GM23248 (cell line): ENCODE results near the gene ZNF3. TPM values are rescaled to one million over a fixed set of nuclear protein-coding genes. Genes with fewer than 3 reads are reported as not detected.

ENCODE experiments used
- DNase-seq: peaks from one replicate; pipeline ENCODE4 v3.0.0-alpha.2; 2015
- H2AFZ ChIP-seq: fragments of 200-600 bp; sonication (generic); 2 replicates; pipeline ENCODE4 v1.6.1; 2016; ENCODE audit warnings: antibody characterized with exemption
- H3F3A ChIP-seq: fragments of 200-600 bp; sonication (generic); 2 replicates; pipeline ENCODE4 v1.6.1; 2016; ENCODE audit warnings: mild to moderate bottlenecking, antibody characterized with exemption, mixed run types; ENCODE audit not compliant: insufficient read depth
- H3K27ac ChIP-seq: fragments of 200-600 bp; sonication (generic); 2 replicates; pipeline ENCODE4 v1.5.1; 2016; ENCODE audit warnings: mild to moderate bottlenecking
- H3K27me3 ChIP-seq: fragments of 200-600 bp; sonication (generic); replicated peaks from 2 replicates; pipeline ENCODE4 v1.6.1; 2016; ENCODE audit warnings: mild to moderate bottlenecking; ENCODE audit not compliant: insufficient read depth
- H3K36me3 ChIP-seq: fragments of 200-600 bp; sonication (generic); 2 replicates; pipeline ENCODE4 v1.6.1; 2016; ENCODE audit warnings: low read depth, mild to moderate bottlenecking
- H3K4me1 ChIP-seq: fragments of 200-600 bp; sonication (generic); 2 replicates; pipeline ENCODE4 v1.6.1; 2016; ENCODE audit warnings: mild to moderate bottlenecking; ENCODE audit not compliant: insufficient read depth
- H3K4me2 ChIP-seq: fragments of 200-600 bp; sonication (generic); one replicate; pipeline ENCODE4 v1.6.1; 2016; ENCODE audit warnings: mild to moderate bottlenecking; ENCODE audit not compliant: unreplicated experiment
- H3K4me3 ChIP-seq: fragments of 200-600 bp; sonication (generic); 2 replicates; pipeline ENCODE4 v1.5.1; 2016; ENCODE audit warnings: mild to moderate bottlenecking
- H3K79me2 ChIP-seq: fragments of 200-600 bp; sonication (generic); 2 replicates; pipeline ENCODE4 v1.6.1; 2016; ENCODE audit warnings: mild to moderate bottlenecking; ENCODE audit not compliant: insufficient read depth
- H3K9ac ChIP-seq: fragments of 200-600 bp; sonication (generic); 2 replicates; pipeline ENCODE4 v1.6.1; 2016; ENCODE audit warnings: mild to moderate bottlenecking
- H3K9me2 ChIP-seq: fragments of 200-600 bp; sonication (generic); 2 replicates; pipeline ENCODE4 v1.6.1; 2016; ENCODE audit warnings: mixed run types, mild to moderate bottlenecking, moderate library complexity; ENCODE audit not compliant: insufficient read depth
- H3K9me3 ChIP-seq: fragments of 200-600 bp; sonication (generic); one replicate; pipeline ENCODE4 v1.6.1; 2017; ENCODE audit warnings: low read depth
- H4K20me1 ChIP-seq: fragments of 200-600 bp; sonication (generic); 2 replicates; pipeline ENCODE4 v1.6.0; 2016; ENCODE audit not compliant: insufficient read depth
- EZH2 ChIP-seq: fragments of 200-600 bp; sonication (generic); IDR thresholded peaks from 2 replicates; pipeline ENCODE4 v1.6.1; 2018; ENCODE audit warnings: antibody characterized with exemption, mild to moderate bottlenecking; ENCODE audit not compliant: insufficient read depth, poor library complexity, severe bottlenecking
- EZH2phosphoT487 ChIP-seq: fragments of 200-600 bp; sonication (generic); IDR thresholded peaks from 2 replicates; pipeline ENCODE4 v1.6.1; 2018; ENCODE audit warnings: antibody characterized with exemption, moderate library complexity, mild to moderate bottlenecking, low read depth; ENCODE audit not compliant: insufficient read depth
- WGBS, 2 experiments: methylation state at CpG; one replicate each; pipeline ENCODE4 v1.1.6; 2015 to 2017; ENCODE audit warnings: low lambda C conversion rate in 2 of 2, low coverage in 1 of 2; ENCODE audit errors: missing lambda C conversion rate in 2 of 2; 5-methylcytosine and 5-hydroxymethylcytosine counted together
- in situ Hi-C: fragments of 300-500 bp; cut with MboI; formaldehyde crosslinking; loops from 2 replicates; pipeline ENCODE4 v1.15.0; 2020
- polyA plus RNA-seq: library from polyadenylated mRNA; unstranded; fragments of >200 nt; fragmentation: Nextera tagmentation; extraction: Ambion mirVana; gene quantifications from 2 replicates; pipeline ENCODE4 v1.2.1, GENCODE V29; 2016
- total RNA-seq: library from RNA; depleted of rRNA; stranded (reverse); fragments of >200 nt; shearing (Covaris generic); gene quantifications from 2 replicates; pipeline ENCODE4 v1.2.3, GENCODE V29; 2014

The ZNF3 gene
- total and polyA plus RNA-seq, 2 experiments from 2014 or later, result 13.3 to 13.8 TPM

GRCh38 chr7:100088621-100089457, 7.3 kb upstream of the ZNF3 start, which contains the start of gene COPS6:
COPS6 (plus strand) TSS chr7:100088969; CDS start chr7:100088991, 22 bp downstream.
- H3K4me1 ChIP-seq, result peaks cover 40% of the 10 kb centered on the region
- peaks cover 70% of the 10 kb centered on the region for H3F3A ChIP-seq
- H3K9me2 ChIP-seq, result no peaks in the 10 kb centered on the region
- peak within 1 kb of the TSS; percentile 78 for H3K4me3 ChIP-seq
- in situ Hi-C loops, result no loop called here
- peak within 1 kb of the TSS; percentile 94 for H3K27ac ChIP-seq
- TF ChIP-seq EZH2, result no peak
- TF ChIP-seq EZH2phosphoT487, result no peak
- peak within 1 kb of the TSS; percentile 83 for H3K9ac ChIP-seq
- peak within 1 kb of the TSS; percentile 85 for H3K4me2 ChIP-seq
- DNase-seq, result peak; percentile 86
- peaks cover 16% of the 10 kb centered on the region; the same call in 1 of the 2 replicates for H3K36me3 ChIP-seq
- peaks cover 45% of the 10 kb centered on the region for H3K79me2 ChIP-seq
- H2AFZ ChIP-seq, result peak within 1 kb of the TSS; percentile 89
- H3K27me3 ChIP-seq, result no peaks in the 10 kb centered on the region
- no peaks in the 10 kb centered on the region for H3K9me3 ChIP-seq
- no peaks in the 10 kb centered on the region for H4K20me1 ChIP-seq
- WGBS, 2 experiments, result 1% methylated on average over 38 to 68 of the region's 68 CpGs

GRCh38 chr7:100088095-100088620, 6.6 kb upstream of the ZNF3 start:
- TF ChIP-seq EZH2 (no peak), EZH2phosphoT487 (no peak)
- Histone ChIP-seq H3K79me2 (peaks cover 38% of the 10 kb centered on the region), H4K20me1 (no peaks in the 10 kb centered on the region), H3K27me3 (no peaks in the 10 kb centered on the region), H3K4me2 (peak overlapping the region; percentile 85), H3K9me3 (no peaks in the 10 kb centered on the region), H2AFZ (peak overlapping the region; percentile 89), H3K9ac (peak overlapping the region; percentile 83), H3K4me1 (peaks cover 40% of the 10 kb centered on the region), H3K4me3 (peak overlapping the region; percentile 78), H3K9me2 (no peaks in the 10 kb centered on the region), H3K27ac (peak overlapping the region; percentile 94), H3K36me3 (peaks cover 16% of the 10 kb centered on the region; the same call in 1 of the 2 replicates), H3F3A (peaks cover 65% of the 10 kb centered on the region)
- DNase-seq, result no peak
- 83% methylated on average over 11 of the region's 11 CpGs for WGBS, 2 experiments
- in situ Hi-C loops, result no loop called here

GRCh38 chr7:100087055-100087750, 5.7 kb upstream of the ZNF3 start:
- H3K9me2 ChIP-seq, result no peaks in the 10 kb centered on the region
- H3K27ac ChIP-seq, result peak overlapping the region; percentile 94
- peak overlapping the region; percentile 58 for H3K9ac ChIP-seq
- peaks cover 40% of the 10 kb centered on the region for H3K4me1 ChIP-seq
- H2AFZ ChIP-seq, result peak overlapping the region; percentile 49
- peaks cover 9% of the 10 kb centered on the region; the same call in 1 of the 2 replicates for H3K36me3 ChIP-seq
- peaks cover 56% of the 10 kb centered on the region for H3F3A ChIP-seq
- TF ChIP-seq EZH2, result no peak
- TF ChIP-seq EZH2phosphoT487, result 0 out of 2 replicates have a peak, but pooled peaks have one; percentile 27
- no peaks in the 10 kb centered on the region for H4K20me1 ChIP-seq
- no peaks in the 10 kb centered on the region for H3K9me3 ChIP-seq
- H3K4me3 ChIP-seq, result peak overlapping the region; percentile 9; the same call in 1 of the 2 replicates
- H3K27me3 ChIP-seq, result no peaks in the 10 kb centered on the region
- peaks cover 28% of the 10 kb centered on the region for H3K79me2 ChIP-seq
- peak; percentile 95 for DNase-seq
- in situ Hi-C loops, result no loop called here
- 51 to 53% methylated on average over 9 to 10 of the region's 10 CpGs for WGBS, 2 experiments
- H3K4me2 ChIP-seq, result peak overlapping the region; percentile 55

GRCh38 chr7:100085515-100085914, 4.0 kb upstream of the ZNF3 start:
- Histone ChIP-seq H3F3A (peaks cover 39% of the 10 kb centered on the region), H4K20me1 (no peaks in the 10 kb centered on the region), H3K9me2 (no peaks in the 10 kb centered on the region), H3K4me3 (no peak overlapping the region), H3K9me3 (no peaks in the 10 kb centered on the region), H3K27me3 (no peaks in the 10 kb centered on the region), H3K9ac (no peak overlapping the region), H3K27ac (no peak overlapping the region), H3K36me3 (no peaks in the 10 kb centered on the region), H3K4me1 (peaks cover 34% of the 10 kb centered on the region), H3K4me2 (no peak overlapping the region), H3K79me2 (peaks cover 22% of the 10 kb centered on the region), H2AFZ (no peak overlapping the region)
- 50 to 66% methylated on average over 3 of the region's 3 CpGs for WGBS, 2 experiments
- TF ChIP-seq EZH2 (no peak), EZH2phosphoT487 (no peak)
- DNase-seq, result no peak
- in situ Hi-C loops, result no loop called here
